Spleen (tissue), 11 donors: ENCODE results near the gene TRIM54. TPM values are rescaled to one million over a fixed set of nuclear protein-coding genes. Genes with fewer than 3 reads are reported as not detected.
A peak's percentile ranks its signal among the peaks of the same experiment; 100 is the strongest.

Experiments used
- DNase-seq: peaks from one replicate; pipeline ENCODE4 v3.0.0-alpha.2; 2020
- H3K27ac ChIP-seq, 8 donors: fragments of 200-600 bp; sonication (generic) in 7 of 8; 1 replicate in 4 of 8; 2 replicates in 4 of 8; pipeline versions ENCODE4 v1.5.0 to v1.8.0; 2016 to 2021; ENCODE audit warnings: inconsistent platforms in 4 of 8, mild to moderate bottlenecking in 4 of 8, moderate library complexity in 1 of 8
- H3K27me3 ChIP-seq, 7 donors: fragments of 200-600 bp; sonication (generic) in 6 of 7; replicated peaks in 1 of 7; 1 replicate in 4 of 7; 2 replicates in 3 of 7; pipeline versions ENCODE4 v1.5.0 to v1.8.0; 2016 to 2021; ENCODE audit warnings: inconsistent platforms in 3 of 7, mild to moderate bottlenecking in 1 of 7
- H3K36me3 ChIP-seq, 6 donors: fragments of 200-600 bp; sonication (generic) in 5 of 6; 1 replicate in 4 of 6; 2 replicates in 2 of 6; pipeline versions ENCODE4 v1.5.0 to v1.8.0; 2016 to 2021; ENCODE audit warnings: inconsistent platforms in 2 of 6
- H3K4me1 ChIP-seq, 6 donors: fragments of 200-600 bp; sonication (generic) in 5 of 6; 1 replicate in 3 of 6; 2 replicates in 3 of 6; pipeline versions ENCODE4 v1.5.0 to v1.8.0; 2016 to 2021; ENCODE audit warnings: inconsistent platforms in 3 of 6
- H3K4me3 ChIP-seq, 8 donors: fragments of 200-600 bp; sonication (generic) in 7 of 8; 1 replicate in 4 of 8; 2 replicates in 4 of 8; pipeline versions ENCODE4 v1.5.0 to v1.8.0; 2016 to 2021; ENCODE audit warnings: inconsistent platforms in 4 of 8, mild to moderate bottlenecking in 4 of 8, moderate library complexity in 2 of 8
- H3K9me3 ChIP-seq, 8 donors: fragments of 200-600 bp; sonication (generic) in 7 of 8; 1 replicate in 4 of 8; 2 replicates in 4 of 8; pipeline versions ENCODE4 v1.5.0 to v1.8.0; 2016 to 2021; ENCODE audit warnings: inconsistent platforms in 4 of 8
- CTCF ChIP-seq, 11 experiments: fragments of 200-600 bp in 7 of 11; fragments of 450-650 bp in 4 of 11; sonication (generic) in 4 of 11; IDR thresholded peaks in 8 of 11; conservative IDR thresholded peaks in 3 of 11; 1 replicate in 7 of 11; 2 replicates in 4 of 11; pipeline versions ENCODE4 v1.4.0 to v1.8.0; 2016 to 2021; ENCODE audit warnings: antibody characterized with exemption in 11 of 11, inconsistent platforms in 4 of 11, mild to moderate bottlenecking in 1 of 11
- POLR2A ChIP-seq, 3 donors: fragments of 450-650 bp; IDR thresholded peaks; one replicate each; pipeline ENCODE4 v1.5.1; 2017; ENCODE audit warnings: antibody characterized with exemption in 3 of 3, mild to moderate bottlenecking in 1 of 3
- POLR2AphosphoS5 ChIP-seq, 3 donors: sonication (generic); formaldehyde crosslinking; IDR thresholded peaks; one replicate each; pipeline ENCODE4 v1.5.1; 2017; ENCODE audit warnings: antibody characterized with exemption in 3 of 3
- WGBS, 5 donors: extraction: QIAGEN DNeasy Blood & Tissue Kit in 3 of 5; methylation state at CpG; one replicate each; pipeline versions ENCODE4 v1.1.5 to v1.1.7; 2013 to 2018; 5-methylcytosine and 5-hydroxymethylcytosine counted together
- intact Hi-C: fragments of 100-400 bp; cut with DNase I; formaldehyde crosslinking; loops from one replicate; pipeline ENCODE4 v1.15.0; 2023; ENCODE audit warnings: low total_unique reads
- polyA plus RNA-seq, 3 donors: library from polyadenylated mRNA; stranded (reverse); fragments of 200-250 nt; gene quantifications; one replicate each; pipeline ENCODE4 v1.2.1, GENCODE V29; 2013
- total RNA-seq, 7 donors: library from RNA; depleted of rRNA in 3 of 7; stranded (reverse); fragments of >200 nt in 3 of 7; fragmentation: NEBNext Ultra II Directional in 4 of 7; extraction: Animal tissue kit (Norgen Biotek cat#: 25700) in 4 of 7; gene quantifications; one replicate each; pipeline versions ENCODE4 v1.1.0 to v1.2.1, GENCODE V29; 2016 to 2021
- donor health status: healthy with polysubstance abuse.
- donor health status: DM: no; HTN: no; CAD: no; lungs with moderate emphysema.
- donor health status: DM: no; HTN: no; CAD: no.
- donor health status: Bipolar disorder and iron deficiency.
- donor health status: healthy.
- donor health status: DM: no; HTN: no; CAD: no.
- donor health status: DM: yes; HTN: yes; CAD: no.

Gene TRIM54
- total and polyA plus RNA-seq, 10 donors = 0.22 to 3.1 (median 0.49) TPM; not detected in 1

- WGBS, 5 donors = 58 to 81% (median 70%) methylated on average over 3 of the region's 3 CpGs
- intact Hi-C loops = no loop called here
- TF ChIP-seq POLR2AphosphoS5 (IDR thresholded peaks at IDR 0.05) (no peak), POLR2A (IDR thresholded peaks at IDR 0.05) (no peak), CTCF (IDR thresholded peaks at IDR 0.05 in 8 of 11, conservative IDR thresholded peaks at IDR 0.05 in 3 of 11) (no peak)
- Histone ChIP-seq H3K27me3 (peaks cover 0 to 19% (median 0%) of the 10 kb centered on the region in 7 donors), H3K9me3 (no peaks in the 10 kb centered on the region), H3K36me3 (no peaks in the 10 kb centered on the region), H3K4me3 (no peak overlapping the region), H3K4me1 (peaks cover 5 to 10% (median 8%) of the 10 kb centered on the region in 6 donors), H3K27ac (no peak overlapping the region)
- no peak for DNase-seq
Observed at GRCh38 chr2:27280826-27281225, 1.4 kb upstream of the TRIM54 start.

GRCh38 chr2:27281442-27281841 lies 787 bp upstream of the TRIM54 start:
- intact Hi-C loops = no loop called here
- Histone ChIP-seq H3K4me3 (no peak overlapping the region), H3K36me3 (no peaks in the 10 kb centered on the region), H3K27me3 (peaks cover 0 to 19% (median 0%) of the 10 kb centered on the region in 7 donors), H3K4me1 (peaks cover 5 to 10% (median 8%) of the 10 kb centered on the region in 6 donors), H3K27ac (peak overlapping the region in 2 of 8 donors; percentile 21 to 25), H3K9me3 (no peaks in the 10 kb centered on the region)
- no peak for DNase-seq
- WGBS, 5 donors = 62 to 82% (median 72%) methylated on average over 3 of the region's 3 CpGs
- TF ChIP-seq POLR2AphosphoS5 (IDR thresholded peaks at IDR 0.05) (no peak), CTCF (IDR thresholded peaks at IDR 0.05 in 8 of 11, conservative IDR thresholded peaks at IDR 0.05 in 3 of 11) (no peak), POLR2A (IDR thresholded peaks at IDR 0.05) (no peak)

GRCh38 chr2:27282892-27283291 lies 663 bp downstream of the TRIM54 start:
- intact Hi-C loops = no loop called here
- Histone ChIP-seq H3K9me3 (no peaks in the 10 kb centered on the region), H3K4me1 (peaks cover 5 to 10% (median 8%) of the 10 kb centered on the region in 6 donors), H3K4me3 (no peak overlapping the region), H3K36me3 (no peaks in the 10 kb centered on the region), H3K27ac (no peak overlapping the region), H3K27me3 (peaks cover 0 to 11% (median 0%) of the 10 kb centered on the region in 7 donors)
- 57 to 88% (median 68%) methylated on average over 5 of the region's 5 CpGs for WGBS, 5 donors
- DNase-seq = no peak
- TF ChIP-seq CTCF (IDR thresholded peaks at IDR 0.05 in 8 of 11, conservative IDR thresholded peaks at IDR 0.05 in 3 of 11) (no peak), POLR2A (IDR thresholded peaks at IDR 0.05) (no peak)

GRCh38 chr2:27284996-27285395 lies 2.8 kb downstream of the TRIM54 start:
- H3K4me1 ChIP-seq = peaks cover 2 to 5% (median 4%) of the 10 kb centered on the region in 6 donors
- no peak for DNase-seq
- H3K4me3 ChIP-seq = no peak overlapping the region
- WGBS, 5 donors = 89 to 100% (median 93%) methylated on average over 1 of the region's 1 CpG
- H3K27me3 ChIP-seq = peaks cover 0 to 11% (median 0%) of the 10 kb centered on the region in 7 donors
- H3K27ac ChIP-seq = no peak overlapping the region
- intact Hi-C loops = no loop called here
- H3K9me3 ChIP-seq = no peaks in the 10 kb centered on the region
- no peaks in the 10 kb centered on the region for H3K36me3 ChIP-seq
- TF ChIP-seq POLR2AphosphoS5 (IDR thresholded peaks at IDR 0.05) = no peak
- no peak for TF ChIP-seq CTCF (IDR thresholded peaks at IDR 0.05 in 8 of 11, conservative IDR thresholded peaks at IDR 0.05 in 3 of 11)
- no peak for TF ChIP-seq POLR2A (IDR thresholded peaks at IDR 0.05)
